Posterior vena cava (tissue), 2 donors: Measurements from ENCODE around the gene TM7SF2. TPM values are rescaled to one million over a fixed set of nuclear protein-coding genes. Genes with fewer than 3 reads are reported as not detected.

Experiments used
- DNase-seq: peaks from one replicate; pipeline ENCODE4 v3.0.0-alpha.2; 2020; ENCODE audit warnings: low spot score
- intact Hi-C, 2 donors: fragments of 100-400 bp; cut with DNase I; formaldehyde crosslinking; loops; one replicate each; pipeline versions ENCODE4 v1.14.1 to v1.14.2; 2022 to 2023
- long read RNA-seq, 2 donors: library from polyadenylated mRNA; unstranded; transcript quantifications; one replicate each; pipeline ENCODE4 v2.0.0, GENCODE V29; 2020 to 2021
- total RNA-seq, 2 donors: library from RNA; stranded (reverse); fragmentation: NEBNext Ultra II Directional; extraction: Animal tissue kit (Norgen Biotek cat#: 25700); gene quantifications; one replicate each; pipeline ENCODE4 v1.2.1, GENCODE V29; 2021
- donor health status: DM: yes; HTN: yes; CAD: no.
- donor health status: DM: yes; HTN: yes; CAD: no.

Gene TM7SF2
- total RNA-seq = 1 to 10 TPM; 3.1 to 4.0 TPM
- long read RNA-seq, donor 1, partial matches to known transcripts = 0 of 1 reads
- long read RNA-seq, donor 1, other reads (novel, unspliced or antisense) = 0 of 1 reads
- long read RNA-seq, donor 2, transcript TM7SF2-201 (10 exons, 1,722 nt) = minor isoform, 7 of 22 reads
- long read RNA-seq, donor 2, transcript TM7SF2-217 (8 exons, 2,094 nt) = major isoform, 11 of 22 reads
- long read RNA-seq, donor 2, partial matches to known transcripts = 1 of 22 reads
- long read RNA-seq, donor 2, other reads (novel, unspliced or antisense) = 1 of 22 reads

DNA sequence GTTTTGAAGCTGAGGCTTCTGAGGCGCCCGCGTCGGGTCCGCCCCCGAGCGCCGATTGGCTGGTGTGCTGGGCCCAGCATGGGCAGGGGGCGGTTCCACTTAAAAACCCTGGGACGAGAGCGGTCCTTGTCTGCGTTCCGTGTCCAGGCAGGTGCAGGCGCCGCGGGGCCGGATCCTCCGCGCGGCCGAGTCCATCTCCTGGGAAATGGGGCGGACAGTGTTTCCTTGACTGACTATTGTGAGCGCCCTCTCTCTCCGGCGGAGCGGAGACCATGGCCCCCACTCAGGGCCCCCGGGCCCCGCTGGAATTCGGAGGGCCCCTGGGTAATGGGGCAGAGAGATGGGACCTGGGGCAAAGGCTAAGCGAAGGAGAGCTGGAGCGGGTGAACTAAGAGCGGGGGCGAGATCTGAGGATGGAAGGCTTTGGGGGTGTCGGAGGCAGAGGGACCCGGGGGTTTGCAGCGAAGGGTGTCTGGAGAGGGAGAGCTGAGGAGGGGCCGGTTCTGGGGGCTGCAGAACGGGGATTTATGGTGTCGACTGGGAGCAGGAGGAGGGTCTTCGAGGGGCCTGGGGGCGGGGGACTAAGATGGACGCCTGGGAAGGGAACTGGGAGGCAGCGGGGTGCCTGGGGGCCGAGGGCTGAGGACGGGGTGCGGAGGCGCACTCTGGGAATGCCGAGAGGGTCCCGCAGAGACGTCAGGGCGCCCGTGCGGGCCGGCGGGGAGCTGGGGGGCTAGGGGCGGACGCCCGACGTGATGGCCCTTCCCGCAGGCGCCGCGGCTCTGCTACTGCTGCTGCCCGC lies at the start of gene TM7SF2:
Gene TM7SF2, plus strand, starts transcription at position 129 of the 802 bp plus-strand sequence. Its CDS starts 144 bp downstream, at position 273.
- intact Hi-C loops = no loop called here
- peak; percentile 99 for DNase-seq

GRCh38 chr11:65063532-65063931 lies 48.1 kb upstream of the TM7SF2 start:
- no peak for DNase-seq
- intact Hi-C loops = no loop called here

DNA sequence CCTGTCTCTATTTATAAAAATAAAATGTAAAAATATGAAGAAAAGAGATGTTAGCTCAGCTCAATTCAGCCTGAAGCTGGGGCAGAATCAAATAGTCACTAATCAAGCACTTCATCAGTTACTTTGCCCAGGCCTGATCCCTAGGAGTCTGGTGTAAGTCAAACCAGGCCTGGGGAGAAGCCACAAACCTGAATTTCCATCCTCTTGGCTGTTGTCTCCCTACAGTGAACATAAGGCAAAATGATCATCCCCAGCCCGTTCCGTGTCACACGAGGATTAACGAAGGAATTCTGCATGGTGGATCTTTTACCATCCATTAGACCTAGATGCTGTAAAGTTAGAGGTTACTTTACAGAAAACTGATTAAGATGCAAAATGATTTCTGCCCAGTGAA lies 46.8 kb upstream of the TM7SF2 start:
- intact Hi-C loops = no loop called here

GRCh38 chr11:65065851-65066250 lies 45.8 kb upstream of the TM7SF2 start:
- no peak for DNase-seq

More for the DNA sequence above, 46.8 kb upstream of the TM7SF2 start:
- no peak for DNase-seq

DNA sequence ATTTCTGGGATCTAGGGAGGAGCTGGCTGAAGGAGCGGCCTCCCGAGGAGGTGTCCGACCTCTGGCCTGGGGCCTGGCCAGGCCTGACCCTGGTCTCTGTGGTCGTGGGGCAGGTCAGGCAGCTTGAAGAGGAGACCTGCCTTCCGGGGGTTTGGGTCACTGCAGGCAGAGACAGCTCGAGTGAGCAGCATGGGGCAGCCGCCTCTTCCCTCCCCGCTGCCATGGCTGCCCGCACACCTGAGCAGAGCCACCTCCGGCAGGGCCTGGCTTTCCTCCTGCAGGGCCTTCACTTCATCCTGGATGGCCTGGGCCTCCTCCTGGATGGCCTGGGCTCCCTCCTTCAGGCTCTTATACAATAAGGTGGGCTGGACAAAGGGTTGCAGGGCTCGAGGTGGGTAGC lies 45.4 kb upstream of the TM7SF2 start:
- intact Hi-C loops = no loop called here
- no peak for DNase-seq

More at GRCh38 chr11:65065851-65066250, 45.8 kb upstream of the TM7SF2 start:
- intact Hi-C loops = no loop called here

DNA sequence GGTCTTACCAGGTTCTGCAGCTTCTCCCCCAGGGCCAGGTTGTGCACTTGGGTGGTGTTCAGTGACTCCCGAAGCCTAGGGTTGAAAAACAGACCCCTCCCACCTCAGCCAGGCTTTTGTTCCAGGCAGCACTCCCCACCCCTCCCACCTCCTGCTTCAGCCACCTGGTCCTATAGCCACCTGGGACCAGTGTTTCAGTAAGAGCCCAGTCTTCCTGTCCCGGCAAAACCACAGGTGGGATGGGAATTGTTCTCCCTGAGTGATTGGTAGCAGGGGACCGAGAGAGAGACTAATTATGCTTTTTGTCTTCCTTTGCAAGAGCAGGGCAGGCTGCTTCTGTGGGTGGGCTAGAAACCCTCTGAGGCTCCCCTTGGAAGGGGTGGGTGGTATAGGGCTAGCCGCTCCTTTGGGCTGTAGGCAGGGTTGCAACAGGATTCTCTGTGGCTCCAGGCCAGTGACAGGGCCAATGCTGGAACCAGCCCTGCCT lies 44.8 kb upstream of the TM7SF2 start:
- no peak for DNase-seq
- intact Hi-C loops = no loop called here

DNA sequence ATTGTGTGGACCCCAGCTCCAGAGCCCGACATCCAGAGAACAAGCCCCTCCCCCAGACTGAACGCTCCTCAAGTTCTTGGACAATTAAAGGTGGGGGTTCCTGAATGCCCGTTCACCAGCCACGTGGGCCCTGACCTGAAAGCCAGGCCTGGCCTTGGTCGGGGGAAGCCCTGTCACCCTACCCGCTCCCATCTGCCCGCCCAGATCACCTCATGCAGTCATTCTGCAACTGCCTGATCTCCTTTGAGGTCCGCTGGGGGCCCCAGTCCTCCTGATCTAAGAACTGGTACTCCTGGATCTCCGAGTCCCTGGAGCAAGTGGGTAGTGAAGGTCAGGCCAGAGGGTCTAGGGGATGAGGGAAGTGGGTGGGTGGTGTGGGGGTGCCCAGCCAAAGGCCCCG lies 44.2 kb upstream of the TM7SF2 start:
- intact Hi-C loops = no loop called here
- no peak for DNase-seq

DNA sequence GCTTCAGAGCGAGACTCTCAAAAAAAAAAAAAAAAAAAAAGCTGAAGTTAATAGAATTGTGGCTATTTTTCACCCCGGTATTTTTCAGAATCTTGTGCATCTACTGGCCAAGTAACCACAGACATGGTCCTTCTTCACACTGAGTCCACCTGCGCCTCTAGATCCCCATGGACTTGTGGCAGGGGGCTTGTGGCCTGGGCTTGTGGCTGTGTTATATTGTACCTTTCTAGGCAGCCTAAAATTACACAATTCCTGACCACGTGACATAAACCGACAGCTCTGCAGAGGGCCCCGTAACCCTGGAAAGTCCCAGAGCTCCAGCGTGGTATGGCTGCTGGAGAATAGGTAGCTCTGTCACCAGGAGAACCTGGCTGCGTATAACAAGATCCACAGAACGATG lies 42.5 kb upstream of the TM7SF2 start:
- no peak for DNase-seq
- intact Hi-C loops = no loop called here

DNA sequence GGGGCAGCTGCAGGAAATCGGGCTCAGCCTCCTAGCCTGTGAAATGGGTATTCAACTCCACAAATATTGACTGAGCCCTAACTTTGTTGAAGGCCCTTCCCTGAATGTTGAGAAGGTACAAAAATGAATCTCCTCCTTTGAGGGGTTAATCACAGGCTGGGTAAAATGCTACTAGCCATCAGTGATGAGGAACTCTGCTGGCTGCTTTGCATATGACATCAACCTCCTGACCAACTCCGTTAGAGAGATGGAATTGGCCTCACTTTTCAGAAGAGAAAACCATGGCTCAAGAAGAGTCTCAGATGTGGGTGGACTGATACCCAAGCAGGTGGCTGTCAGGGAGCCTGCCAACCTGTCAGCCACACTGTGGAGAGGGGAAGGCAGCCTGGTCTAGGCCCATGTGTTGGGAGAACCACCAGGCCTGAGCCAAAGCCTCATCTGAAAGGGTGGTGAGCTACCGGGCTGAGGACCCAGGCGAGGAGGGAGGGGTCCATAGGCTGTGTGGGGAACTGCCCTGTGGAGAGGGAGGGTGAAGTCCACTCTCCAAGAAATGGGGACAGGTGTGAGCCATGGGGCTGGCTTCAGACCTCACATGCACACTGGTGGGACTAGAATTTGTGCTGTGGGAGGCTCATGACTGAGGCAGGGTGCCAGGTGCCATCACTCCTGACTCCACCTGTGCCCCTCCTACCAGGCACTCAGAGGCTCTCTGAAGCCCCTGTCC lies 39.6 kb upstream of the TM7SF2 start:
- intact Hi-C loops = no loop called here

GRCh38 chr11:65072631-65072966 lies 39.1 kb upstream of the TM7SF2 start:
- no peak for DNase-seq
- intact Hi-C loops = no loop called here

More for the DNA sequence above, 39.6 kb upstream of the TM7SF2 start:
- no peak for DNase-seq

DNA sequence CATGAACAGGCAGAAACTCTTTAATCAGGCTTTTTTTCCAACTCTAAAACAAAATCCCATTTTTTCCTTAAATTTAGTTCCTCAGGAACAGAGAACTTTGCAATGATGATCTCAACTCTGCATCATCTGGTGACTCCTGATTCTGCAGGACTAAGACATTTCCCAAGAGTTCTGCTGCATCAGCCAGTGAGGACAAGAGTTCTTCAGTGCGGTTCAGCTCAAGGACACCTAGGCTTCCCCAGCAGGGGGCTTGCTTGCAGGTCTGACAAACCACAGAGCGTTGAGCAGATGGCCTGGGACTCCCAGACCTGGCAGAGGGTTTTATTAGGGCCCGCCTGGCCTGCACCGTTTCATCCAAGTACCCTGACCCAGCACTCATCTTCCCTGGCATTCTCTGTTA lies 34.2 kb upstream of the TM7SF2 start:
- intact Hi-C loops = no loop called here
- DNase-seq = no peak

- intact Hi-C loops = no loop called here
- no peak for DNase-seq
These were observed 33.5 kb upstream of the TM7SF2 start for GRCh38 chr11:65078151-65078550.

DNA sequence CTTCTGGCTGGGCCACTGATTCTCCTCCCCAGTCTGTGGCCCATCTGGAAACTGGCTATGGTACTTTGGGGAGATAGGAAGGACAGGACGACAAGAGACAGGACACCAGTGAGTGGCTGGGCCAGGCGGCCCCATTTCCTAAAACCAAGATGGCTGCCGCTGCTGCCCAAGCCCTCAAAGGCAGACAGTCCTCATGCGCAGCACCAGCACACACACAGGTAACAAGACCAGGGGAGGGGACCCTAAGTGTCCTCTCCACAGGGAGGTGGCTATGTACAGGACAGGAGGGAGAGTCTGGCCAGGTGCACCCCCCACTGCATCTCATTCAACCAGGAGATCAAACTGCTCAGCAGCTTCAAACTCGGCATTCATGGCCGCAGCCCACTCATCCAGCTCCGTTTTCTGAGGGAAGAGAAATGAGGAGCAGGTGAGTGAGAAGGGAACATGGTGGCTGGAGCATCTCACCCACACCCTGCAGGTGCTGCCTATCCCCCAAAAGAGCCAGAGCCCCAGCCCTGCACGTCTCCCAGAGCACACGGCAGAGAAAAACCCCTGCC lies 32.8 kb upstream of the TM7SF2 start:
- intact Hi-C loops = no loop called here
- DNase-seq = no peak

DNA sequence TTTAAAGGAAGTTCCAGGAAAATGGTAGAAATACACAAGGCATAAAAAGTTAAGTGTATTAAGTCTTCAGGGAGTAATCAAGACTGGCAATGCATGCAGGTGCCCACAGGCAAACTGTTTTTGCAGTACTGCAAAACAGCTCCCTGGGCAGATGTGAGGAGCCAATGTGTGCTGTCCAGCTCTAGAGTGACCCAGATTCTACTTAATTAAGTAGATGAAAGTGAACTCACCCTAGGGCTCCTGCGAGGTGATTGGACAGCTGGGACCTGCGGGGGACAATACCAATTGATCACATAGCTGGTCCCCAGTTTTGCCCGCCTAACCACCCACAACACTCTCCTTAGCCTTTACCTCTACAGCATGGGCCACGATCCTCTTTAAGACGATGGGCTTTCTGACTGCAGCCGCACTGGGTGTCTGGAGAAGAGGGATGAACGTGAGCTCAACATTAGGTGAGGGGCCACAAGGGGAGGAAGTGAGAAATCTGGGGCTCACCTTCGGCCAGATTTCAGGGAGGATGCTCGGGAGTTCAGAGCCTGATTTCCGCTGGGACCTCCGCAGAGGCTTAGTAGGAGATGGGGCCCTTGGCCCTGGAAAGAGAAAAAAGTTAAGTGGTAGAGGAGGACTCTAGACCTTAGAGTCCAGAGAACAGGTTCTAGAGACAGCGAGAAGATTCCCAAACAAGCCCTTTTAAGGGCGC lies 28.4 kb upstream of the TM7SF2 start:
- intact Hi-C loops = no loop called here
- no peak for DNase-seq

DNA sequence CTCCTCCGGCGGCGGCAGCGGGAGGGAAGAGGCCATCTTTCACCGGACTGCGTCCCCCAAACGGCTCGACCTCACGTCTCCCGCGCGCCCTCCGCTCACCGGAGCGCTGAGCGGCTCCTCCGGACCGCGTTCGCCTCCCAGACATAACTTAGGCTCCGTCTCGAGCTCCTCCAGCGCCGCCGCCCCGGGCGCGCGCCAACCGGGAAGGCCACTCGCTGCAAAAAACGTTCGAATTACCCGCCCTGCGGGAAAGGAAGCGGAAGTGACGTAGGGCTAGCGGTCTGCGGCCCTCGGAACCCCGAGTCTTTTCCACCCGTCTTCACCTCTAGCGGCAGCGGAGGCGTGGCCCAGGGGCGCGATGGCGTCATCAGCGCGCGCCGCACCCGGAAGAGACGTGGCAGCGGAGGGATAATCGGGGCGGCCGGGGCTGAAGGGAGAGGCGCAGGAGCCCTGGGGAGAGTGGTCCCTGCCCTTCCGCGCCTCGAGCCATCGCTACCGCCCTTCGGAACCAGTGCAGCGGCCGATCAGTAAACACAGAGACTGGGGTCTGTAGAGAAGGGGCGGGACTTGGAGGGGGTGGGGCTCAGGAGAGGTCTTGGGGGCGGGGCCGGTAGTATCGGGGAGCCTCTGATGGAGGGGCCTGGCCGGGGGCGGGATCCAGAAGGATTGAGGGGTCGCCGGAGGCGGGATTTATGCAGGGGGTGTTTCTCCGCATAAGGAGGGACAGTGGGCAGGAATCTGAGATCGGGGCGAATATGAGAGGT lies 27.7 kb upstream of the TM7SF2 start, which contains the start of the genes CDCA5 and ZFPL1:
Gene CDCA5, minus strand, starts transcription at position 207 of the 764 bp plus-strand sequence. Its CDS starts 62 bp downstream, at position 145.
Gene ZFPL1, plus strand, starts transcription at position 389 of the 764 bp plus-strand sequence. CDS start 477 bp downstream, outside the sequence.
- peak; percentile 98 for DNase-seq
- intact Hi-C loops = no loop called here

- intact Hi-C loops = no loop called here
- no peak for DNase-seq
These were observed 26.9 kb upstream of the TM7SF2 start for GRCh38 chr11:65084598-65085375.

GRCh38 chr11:65085446-65085845 lies 26.2 kb upstream of the TM7SF2 start:
- intact Hi-C loops = no loop called here

More at GRCh38 chr11:65085446-65085845, 26.2 kb upstream of the TM7SF2 start:
- DNase-seq = no peak
